Measurements from ENCODE around the gene GPR83. TPM values are rescaled to one million over a fixed set of nuclear protein-coding genes. Genes with fewer than 3 reads are reported as not detected.

Gene GPR83
- total RNA-seq, 4 donors from 2014 or later, result 0.21 TPM; not detected in 3

DNA sequence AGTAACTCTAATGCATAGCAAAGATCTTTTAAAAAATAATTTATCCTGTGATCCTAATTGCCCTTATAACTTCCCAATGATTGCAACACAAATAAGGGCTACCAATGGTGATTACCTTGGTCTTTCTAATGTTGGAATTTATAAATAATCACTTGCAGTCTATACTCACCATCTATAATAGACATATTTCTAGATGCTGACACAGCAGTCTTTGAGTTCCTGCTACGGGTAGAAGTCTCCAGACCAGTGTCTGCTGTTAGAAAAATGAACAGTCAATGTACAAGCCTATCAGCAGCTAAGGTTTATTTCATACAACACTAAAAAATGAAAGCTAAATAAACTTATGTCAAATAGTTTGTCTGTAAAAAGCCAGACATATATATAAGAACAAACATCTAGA lies 44.4 kb upstream of the GPR83 start:
- no peaks in the 10 kb centered on the region for H3K9me3 ChIP-seq
- H3K4me1 ChIP-seq, result no peaks in the 10 kb centered on the region
- H3K27me3 ChIP-seq, result no peaks in the 10 kb centered on the region
- H3K27ac ChIP-seq, result no peak overlapping the region
- no peak for DNase-seq (ENCODE audit: low spot score in 2 of 2)
- H3K4me3 ChIP-seq, result no peak overlapping the region
- 76 to 82% methylated on average over 1 of the region's 1 CpG for WGBS, 2 donors
- TF ChIP-seq POLR2A (IDR thresholded peaks at IDR 0.05), result no peak
- TF ChIP-seq EP300 (IDR thresholded peaks at IDR 0.05), result no peak
- TF ChIP-seq, protein P1, sequence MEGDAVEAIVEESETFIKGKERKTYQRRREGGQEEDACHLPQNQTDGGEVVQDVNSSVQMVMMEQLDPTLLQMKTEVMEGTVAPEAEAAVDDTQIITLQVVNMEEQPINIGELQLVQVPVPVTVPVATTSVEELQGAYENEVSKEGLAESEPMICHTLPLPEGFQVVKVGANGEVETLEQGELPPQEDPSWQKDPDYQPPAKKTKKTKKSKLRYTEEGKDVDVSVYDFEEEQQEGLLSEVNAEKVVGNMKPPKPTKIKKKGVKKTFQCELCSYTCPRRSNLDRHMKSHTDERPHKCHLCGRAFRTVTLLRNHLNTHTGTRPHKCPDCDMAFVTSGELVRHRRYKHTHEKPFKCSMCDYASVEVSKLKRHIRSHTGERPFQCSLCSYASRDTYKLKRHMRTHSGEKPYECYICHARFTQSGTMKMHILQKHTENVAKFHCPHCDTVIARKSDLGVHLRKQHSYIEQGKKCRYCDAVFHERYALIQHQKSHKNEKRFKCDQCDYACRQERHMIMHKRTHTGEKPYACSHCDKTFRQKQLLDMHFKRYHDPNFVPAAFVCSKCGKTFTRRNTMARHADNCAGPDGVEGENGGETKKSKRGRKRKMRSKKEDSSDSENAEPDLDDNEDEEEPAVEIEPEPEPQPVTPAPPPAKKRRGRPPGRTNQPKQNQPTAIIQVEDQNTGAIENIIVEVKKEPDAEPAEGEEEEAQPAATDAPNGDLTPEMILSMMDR (IDR thresholded peaks at IDR 0.05), result no peak
- H3K36me3 ChIP-seq, result peaks cover 0 to 71% (median 0%) of the 10 kb centered on the region in 3 donors

DNA sequence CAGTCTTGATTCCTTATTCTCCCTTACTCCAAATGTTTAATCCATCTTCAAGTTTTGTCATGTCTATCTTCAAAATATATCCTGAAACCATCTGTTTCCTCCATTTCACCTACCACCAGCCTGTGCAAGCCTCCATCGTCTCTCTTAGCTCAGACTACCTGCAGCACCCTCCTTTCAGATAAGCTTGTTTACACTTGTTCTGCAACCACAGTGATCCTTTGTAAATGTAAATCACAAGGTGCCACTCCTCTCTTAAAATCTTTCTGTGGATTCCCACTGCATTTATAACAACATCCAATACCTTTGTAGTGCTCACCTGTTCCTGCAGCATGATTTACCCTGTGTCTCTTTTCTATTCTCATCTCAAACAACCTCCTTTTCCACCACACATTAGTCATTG lies 31.8 kb upstream of the GPR83 start:
- H3K36me3 ChIP-seq, result peaks cover 0 to 77% (median 6%) of the 10 kb centered on the region in 3 donors
- 68 to 77% methylated on average over 1 of the region's 1 CpG for WGBS, 2 donors

DNA sequence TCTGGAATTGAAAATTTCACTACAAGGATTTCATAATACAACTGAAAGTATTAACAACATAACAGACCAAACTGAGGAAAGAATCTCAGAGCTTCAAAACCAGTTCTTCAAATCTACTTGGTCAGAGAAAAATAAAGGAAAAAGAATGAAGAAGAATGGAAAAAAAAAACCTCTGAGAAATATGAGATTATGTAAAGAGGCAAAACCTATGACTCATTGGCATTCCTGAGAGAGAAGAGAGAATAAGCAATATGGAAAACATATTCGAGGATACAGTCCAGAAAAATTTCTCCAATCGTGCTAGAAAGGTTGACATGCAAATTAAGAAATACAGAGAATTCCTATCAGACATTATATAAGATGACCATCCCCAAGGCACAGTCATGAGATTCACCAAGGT lies 23.4 kb upstream of the GPR83 start:
- peaks cover 0 to 26% (median 2%) of the 10 kb centered on the region in 4 donors for H3K9me3 ChIP-seq
- H3K36me3 ChIP-seq, result peaks cover 0 to 81% (median 6%) of the 10 kb centered on the region in 3 donors
- no peaks in the 10 kb centered on the region for H3K4me1 ChIP-seq
- no peaks in the 10 kb centered on the region for H3K27me3 ChIP-seq
- no peak overlapping the region for H3K27ac ChIP-seq
- WGBS, 2 donors, result 48 to 60% methylated on average over 2 of the region's 2 CpGs
- DNase-seq (ENCODE audit: low spot score in 2 of 2), result no peak
- H3K4me3 ChIP-seq, result no peak overlapping the region
- TF ChIP-seq POLR2A (IDR thresholded peaks at IDR 0.05), result no peak
- no peak for TF ChIP-seq EP300 (IDR thresholded peaks at IDR 0.05)
- TF ChIP-seq, protein P1 (IDR thresholded peaks at IDR 0.05), result no peak

More for the DNA sequence above, 31.8 kb upstream of the GPR83 start:
- TF ChIP-seq EP300 (IDR thresholded peaks at IDR 0.05) (no peak), POLR2A (IDR thresholded peaks at IDR 0.05) (no peak)
- TF ChIP-seq, protein P1 (IDR thresholded peaks at IDR 0.05), result no peak
- Histone ChIP-seq H3K4me3 (no peak overlapping the region), H3K27ac (no peak overlapping the region), H3K27me3 (no peaks in the 10 kb centered on the region), H3K4me1 (no peaks in the 10 kb centered on the region), H3K9me3 (peaks cover 0 to 15% (median under 1%) of the 10 kb centered on the region in 4 donors)
- no peak for DNase-seq (ENCODE audit: low spot score in 2 of 2)

DNA sequence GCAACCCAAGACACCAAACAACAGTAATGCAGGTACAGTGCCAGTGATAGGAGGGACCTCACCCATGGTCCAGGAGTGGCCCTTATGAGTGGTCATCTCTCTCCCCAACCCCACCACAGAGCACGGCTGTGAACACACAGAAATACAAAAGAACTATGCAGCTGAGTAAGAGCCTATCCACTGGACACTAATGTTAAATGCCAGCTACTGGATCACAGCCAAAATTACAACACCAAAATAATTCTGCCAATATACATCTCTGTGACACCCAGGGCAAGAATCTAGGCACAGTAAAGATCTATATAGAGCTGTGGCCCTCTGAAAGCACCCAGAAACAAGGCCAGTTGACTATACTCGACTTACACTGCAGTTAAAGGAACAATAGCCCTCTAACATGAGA lies 22.8 kb upstream of the GPR83 start:
- no peaks in the 10 kb centered on the region for H3K4me1 ChIP-seq
- H3K36me3 ChIP-seq, result peaks cover 0 to 75% (median 0%) of the 10 kb centered on the region in 3 donors
- peaks cover 0 to 20% (median 2%) of the 10 kb centered on the region in 4 donors for H3K9me3 ChIP-seq
- H3K27me3 ChIP-seq, result no peaks in the 10 kb centered on the region
- H3K4me3 ChIP-seq, result no peak overlapping the region
- no peak overlapping the region for H3K27ac ChIP-seq
- 47 to 63% methylated on average over 2 of the region's 2 CpGs for WGBS, 2 donors
- TF ChIP-seq EP300 (IDR thresholded peaks at IDR 0.05) (no peak), POLR2A (IDR thresholded peaks at IDR 0.05) (no peak)
- TF ChIP-seq, protein P1 (IDR thresholded peaks at IDR 0.05), result no peak
- DNase-seq (ENCODE audit: low spot score in 2 of 2), result no peak

DNA sequence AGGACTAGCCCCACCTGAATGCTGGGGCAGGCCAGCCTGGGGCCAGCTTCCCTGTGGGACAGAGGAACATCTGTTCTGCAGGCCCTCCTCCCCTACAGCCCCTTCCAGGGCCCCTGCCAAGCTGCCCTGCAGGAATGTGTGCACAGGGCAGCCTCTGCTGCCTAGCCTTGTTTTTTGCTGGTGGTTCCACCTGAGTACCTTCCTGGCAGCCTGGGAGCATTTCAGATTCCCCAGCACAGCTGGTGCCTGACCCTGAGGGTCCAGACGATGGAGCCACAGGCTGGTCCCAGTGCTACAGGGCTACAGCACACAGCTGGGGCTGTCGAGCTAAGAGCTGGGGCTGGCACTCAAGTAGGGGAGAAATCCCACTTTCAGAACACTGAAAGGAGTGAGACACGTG lies 22.3 kb upstream of the GPR83 start:
- TF ChIP-seq, protein P1 (IDR thresholded peaks at IDR 0.05), result no peak
- TF ChIP-seq POLR2A (IDR thresholded peaks at IDR 0.05) (no peak), EP300 (IDR thresholded peaks at IDR 0.05) (no peak)
- 80 to 94% methylated on average over 2 to 3 of the region's 3 CpGs for WGBS, 2 donors
- no peaks in the 10 kb centered on the region for H3K27me3 ChIP-seq

More for the DNA sequence above, 22.3 kb upstream of the GPR83 start:
- DNase-seq (ENCODE audit: low spot score in 2 of 2), result no peak
- H3K27ac ChIP-seq, result no peak overlapping the region
- peaks cover 0 to 16% (median 2%) of the 10 kb centered on the region in 4 donors for H3K9me3 ChIP-seq
- peaks cover 0 to 70% (median 0%) of the 10 kb centered on the region in 3 donors for H3K36me3 ChIP-seq
- no peak overlapping the region for H3K4me3 ChIP-seq
- H3K4me1 ChIP-seq, result no peaks in the 10 kb centered on the region

All from tibial nerve (tissue), 4 donors.